Measurements from ENCODE around the gene RDH13. TPM values are rescaled to one million over a fixed set of nuclear protein-coding genes. Genes with fewer than 3 reads are reported as not detected.

Gene RDH13
- total and polyA plus RNA-seq, 10 of the 15 experiments (the other 5 are each of a cell fraction or from before 2014, with no cell fraction given) = 1.3 to 11.6 (median 8.9) TPM

- TF ChIP-seq REST (IDR thresholded peaks at IDR 0.05; ENCODE audit: low read depth, low read length) (no peak), NR2F1 (conservative IDR thresholded peaks at IDR 0.05) (no peak), CHD2 (IDR thresholded peaks at IDR 0.05; ENCODE audit: borderline replicate concordance, low read depth, low read length) (no peak)
- TF ChIP-seq, protein P1, sequence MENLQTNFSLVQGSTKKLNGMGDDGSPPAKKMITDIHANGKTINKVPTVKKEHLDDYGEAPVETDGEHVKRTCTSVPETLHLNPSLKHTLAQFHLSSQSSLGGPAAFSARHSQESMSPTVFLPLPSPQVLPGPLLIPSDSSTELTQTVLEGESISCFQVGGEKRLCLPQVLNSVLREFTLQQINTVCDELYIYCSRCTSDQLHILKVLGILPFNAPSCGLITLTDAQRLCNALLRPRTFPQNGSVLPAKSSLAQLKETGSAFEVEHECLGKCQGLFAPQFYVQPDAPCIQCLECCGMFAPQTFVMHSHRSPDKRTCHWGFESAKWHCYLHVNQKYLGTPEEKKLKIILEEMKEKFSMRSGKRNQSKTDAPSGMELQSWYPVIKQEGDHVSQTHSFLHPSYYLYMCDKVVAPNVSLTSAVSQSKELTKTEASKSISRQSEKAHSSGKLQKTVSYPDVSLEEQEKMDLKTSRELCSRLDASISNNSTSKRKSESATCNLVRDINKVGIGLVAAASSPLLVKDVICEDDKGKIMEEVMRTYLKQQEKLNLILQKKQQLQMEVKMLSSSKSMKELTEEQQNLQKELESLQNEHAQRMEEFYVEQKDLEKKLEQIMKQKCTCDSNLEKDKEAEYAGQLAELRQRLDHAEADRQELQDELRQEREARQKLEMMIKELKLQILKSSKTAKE (IDR thresholded peaks at IDR 0.05; ENCODE audit: low read depth, poor library complexity, severe bottlenecking) = no peak
- TF ChIP-seq, protein P2, sequence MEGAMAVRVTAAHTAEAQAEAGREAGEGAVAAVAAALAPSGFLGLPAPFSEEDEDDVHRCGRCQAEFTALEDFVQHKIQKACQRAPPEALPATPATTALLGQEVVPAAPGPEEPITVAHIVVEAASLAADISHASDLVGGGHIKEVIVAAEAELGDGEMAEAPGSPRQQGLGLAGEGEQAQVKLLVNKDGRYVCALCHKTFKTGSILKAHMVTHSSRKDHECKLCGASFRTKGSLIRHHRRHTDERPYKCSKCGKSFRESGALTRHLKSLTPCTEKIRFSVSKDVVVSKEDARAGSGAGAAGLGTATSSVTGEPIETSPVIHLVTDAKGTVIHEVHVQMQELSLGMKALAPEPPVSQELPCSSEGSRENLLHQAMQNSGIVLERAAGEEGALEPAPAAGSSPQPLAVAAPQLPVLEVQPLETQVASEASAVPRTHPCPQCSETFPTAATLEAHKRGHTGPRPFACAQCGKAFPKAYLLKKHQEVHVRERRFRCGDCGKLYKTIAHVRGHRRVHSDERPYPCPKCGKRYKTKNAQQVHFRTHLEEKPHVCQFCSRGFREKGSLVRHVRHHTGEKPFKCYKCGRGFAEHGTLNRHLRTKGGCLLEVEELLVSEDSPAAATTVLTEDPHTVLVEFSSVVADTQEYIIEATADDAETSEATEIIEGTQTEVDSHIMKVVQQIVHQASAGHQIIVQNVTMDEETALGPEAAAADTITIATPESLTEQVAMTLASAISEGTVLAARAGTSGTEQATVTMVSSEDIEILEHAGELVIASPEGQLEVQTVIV (IDR thresholded peaks at IDR 0.05; ENCODE audit: borderline replicate concordance, partially characterized antibody) = no peak
These were observed 12.0 kb downstream of the RDH13 start (continued) for GRCh38 chr19:55050749-55051532.

Measured in GM12878 (cell line).